Ramos (cell line): ENCODE results near the gene ATF7IP.

Source experiments
- in situ Hi-C: fragments of 300-500 bp; cut with MboI; formaldehyde crosslinking; loops from one replicate; pipeline ENCODE4 v1.14.3; 2022; ENCODE audit warnings: low sequenced_read_pairs; ENCODE audit not compliant: unreplicated experiment

Gene ATF7IP

GRCh38 chr12:14410841-14411569 lies 45.5 kb downstream of the ATF7IP start:
- in situ Hi-C loops = no loop called here

DNA sequence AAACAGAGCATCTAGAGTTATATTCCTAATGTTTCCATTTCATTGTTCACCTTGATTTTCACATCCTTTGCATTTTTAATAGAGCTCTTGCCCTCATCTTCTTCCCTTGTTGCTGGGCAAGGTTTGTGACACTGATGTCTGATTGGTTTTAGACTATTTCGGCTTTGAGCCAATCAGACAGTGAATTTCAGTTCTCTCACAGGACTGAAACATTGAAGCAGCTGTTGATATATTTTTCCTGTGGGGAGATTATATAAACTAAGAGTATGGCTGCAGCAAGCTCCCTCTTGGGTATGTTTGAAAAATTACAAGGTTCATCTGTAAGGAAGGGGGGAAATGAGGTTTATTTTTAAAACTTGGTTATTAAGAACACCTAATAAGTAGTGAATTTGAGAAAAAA lies 51.2 kb downstream of the ATF7IP start:
- in situ Hi-C loops = no loop called here

GRCh38 chr12:14417715-14418114 lies 52.2 kb downstream of the ATF7IP start:
- in situ Hi-C loops = no loop called here

DNA sequence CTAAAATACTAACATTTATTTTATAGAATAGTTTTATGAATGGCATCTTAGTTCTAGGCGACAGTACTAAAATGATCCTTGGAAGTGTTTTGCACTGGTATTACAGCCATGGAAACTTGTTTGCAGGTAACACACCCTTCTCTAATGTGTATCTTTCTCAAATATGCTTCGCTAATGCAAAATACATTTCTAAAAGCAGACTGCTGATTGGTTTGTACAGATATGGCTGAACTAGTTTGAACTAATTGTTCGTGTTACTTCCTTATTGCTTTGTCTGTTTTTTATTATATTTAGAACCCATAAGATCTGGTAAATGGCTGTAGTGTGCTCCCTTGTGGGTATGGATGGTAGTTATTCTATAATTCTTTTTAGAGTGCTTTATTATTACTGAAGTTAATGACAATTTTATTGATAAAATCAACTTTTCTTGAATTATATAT lies 53.0 kb downstream of the ATF7IP start:
- in situ Hi-C loops = no loop called here

DNA sequence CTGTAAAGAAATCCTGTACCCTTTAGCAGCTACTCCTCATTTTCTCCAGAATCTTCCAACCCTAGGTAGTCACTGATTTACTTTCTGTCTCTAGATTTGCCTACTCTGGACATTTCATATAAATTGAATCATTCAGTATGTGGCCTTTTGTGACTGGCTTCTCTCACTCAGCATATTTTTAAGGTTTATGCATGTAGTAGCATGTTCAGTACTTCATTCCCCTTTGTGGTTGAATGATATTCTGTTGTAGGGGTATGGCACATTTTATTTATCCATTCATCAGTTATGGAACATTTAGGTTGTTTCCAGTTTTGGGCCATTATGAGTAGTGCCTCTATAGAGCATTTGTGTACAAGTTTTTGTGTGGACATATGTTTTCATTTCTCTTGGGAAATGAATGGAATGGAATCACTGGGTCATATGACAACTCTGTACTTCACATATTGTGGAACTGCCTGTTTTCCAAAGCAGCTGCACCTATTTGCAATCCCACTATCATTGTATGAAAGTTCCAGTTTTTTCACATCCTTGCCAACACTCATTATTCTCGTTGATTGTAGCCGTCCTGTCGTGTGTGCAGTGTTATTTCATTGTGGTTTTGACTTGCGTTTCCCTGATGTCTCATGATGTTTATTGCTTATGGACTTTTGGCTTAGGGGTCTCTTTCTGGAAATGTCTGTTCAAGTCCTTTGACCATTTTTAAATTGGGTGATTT lies 57.2 kb downstream of the ATF7IP start:
- in situ Hi-C loops = no loop called here

GRCh38 chr12:14424545-14424944 lies 59.1 kb downstream of the ATF7IP start:
- in situ Hi-C loops = no loop called here

GRCh38 chr12:14426792-14427191 lies 61.3 kb downstream of the ATF7IP start:
- in situ Hi-C loops = no loop called here

GRCh38 chr12:14427929-14428328 lies 62.4 kb downstream of the ATF7IP start:
- in situ Hi-C loops = no loop called here

DNA sequence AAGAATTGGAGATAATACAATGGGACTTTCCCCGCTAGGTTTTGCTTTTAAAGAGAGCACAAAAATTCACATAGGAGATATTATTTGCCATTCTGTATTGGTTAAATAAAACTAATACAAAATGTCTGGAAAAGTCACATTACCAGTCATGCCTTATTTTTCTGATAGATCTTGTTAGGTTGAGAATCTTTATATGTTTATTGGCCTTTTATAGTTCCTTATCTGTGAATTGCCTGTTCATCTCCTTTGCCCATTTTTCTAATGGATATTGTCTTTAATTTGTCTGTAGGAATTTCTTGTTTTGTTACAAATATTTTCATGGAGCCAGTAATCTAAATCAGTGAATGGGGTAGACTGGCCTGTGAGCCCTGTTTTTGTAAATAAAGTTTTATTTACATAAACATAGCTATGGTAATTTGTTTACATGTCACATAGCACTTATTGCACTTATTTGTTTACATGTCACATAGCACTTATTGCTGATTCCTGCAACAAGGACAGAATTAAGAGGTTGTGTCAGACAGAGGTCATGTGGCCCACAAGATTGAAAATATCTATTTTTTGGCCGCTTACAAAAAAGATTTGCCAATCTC lies 65.0 kb downstream of the ATF7IP start:
- in situ Hi-C loops = no loop called here

- in situ Hi-C loops = no loop called here
These were observed 66.5 kb downstream of the ATF7IP start for GRCh38 chr12:14431975-14432374.

GRCh38 chr12:14435627-14436026 lies 70.1 kb downstream of the ATF7IP start:
- in situ Hi-C loops = no loop called here

DNA sequence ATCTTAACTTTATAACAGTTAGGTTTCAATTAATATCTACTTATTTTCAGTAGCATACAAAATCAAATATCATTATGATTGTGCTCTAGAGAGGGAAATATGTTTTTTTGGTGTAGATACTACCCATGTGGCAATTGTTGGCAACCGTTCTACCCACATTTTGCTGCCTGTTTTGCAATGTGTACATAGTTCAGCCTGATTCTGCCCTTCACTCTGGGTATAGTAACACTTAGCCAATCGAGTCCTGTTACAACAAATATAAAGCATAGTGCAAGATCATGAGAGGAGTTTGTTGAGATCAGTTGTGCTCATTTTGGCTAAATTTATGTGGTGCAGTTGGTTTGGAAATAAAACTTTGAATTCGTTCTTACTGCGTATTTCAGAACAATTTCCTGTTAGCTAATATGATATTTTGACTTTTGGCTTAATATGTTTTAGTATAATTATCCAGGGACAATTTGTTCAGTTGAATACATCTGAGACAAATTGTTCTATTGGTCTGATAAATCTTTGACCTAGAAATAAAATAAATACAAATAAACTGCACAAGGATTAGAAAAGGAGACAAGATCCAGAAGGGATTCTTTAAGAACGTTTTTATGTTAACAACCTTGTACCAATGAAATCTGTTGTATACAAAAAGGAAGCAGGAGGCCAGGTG lies 76.9 kb downstream of the ATF7IP start:
- in situ Hi-C loops = no loop called here

DNA sequence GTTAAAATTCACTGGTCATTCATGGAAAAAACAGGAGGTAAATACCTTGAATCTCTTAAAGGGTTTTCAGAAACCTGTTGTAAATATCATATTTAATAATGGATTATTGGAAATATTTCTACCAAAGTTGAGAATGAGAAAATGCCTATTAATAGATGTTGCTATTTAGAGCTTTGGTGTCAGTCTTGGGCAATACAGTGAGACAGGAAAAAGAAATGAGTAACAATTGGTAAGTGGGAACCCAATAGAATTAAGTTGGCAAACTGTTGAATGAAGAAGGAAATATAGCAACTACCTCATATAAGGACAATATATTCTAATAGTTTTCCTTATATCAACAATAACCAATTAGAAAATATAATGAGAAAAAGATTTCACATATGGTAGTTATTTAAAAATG lies 78.0 kb downstream of the ATF7IP start:
- in situ Hi-C loops = no loop called here

DNA sequence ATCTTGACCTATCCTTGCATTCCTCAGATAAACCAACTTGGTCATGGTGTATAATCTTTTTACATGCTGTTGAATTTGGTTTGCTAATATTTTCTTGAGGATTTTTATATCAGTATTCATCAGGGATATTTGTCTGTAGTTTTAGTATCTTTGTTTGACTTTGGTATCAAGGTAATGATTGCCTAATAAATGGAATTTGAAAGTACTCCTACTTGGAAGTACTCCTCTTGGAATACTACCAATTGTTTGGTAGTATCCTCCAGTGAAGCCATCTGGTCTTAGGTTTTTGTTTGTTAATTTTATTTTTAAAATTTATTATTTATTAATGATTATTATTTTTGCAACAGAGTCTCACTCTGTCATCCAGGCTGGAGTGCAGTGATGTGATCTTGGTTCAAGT lies 85.0 kb downstream of the ATF7IP start:
- in situ Hi-C loops = no loop called here

- in situ Hi-C loops = no loop called here
These were observed 86.9 kb downstream of the ATF7IP start for GRCh38 chr12:14452336-14452735.

DNA sequence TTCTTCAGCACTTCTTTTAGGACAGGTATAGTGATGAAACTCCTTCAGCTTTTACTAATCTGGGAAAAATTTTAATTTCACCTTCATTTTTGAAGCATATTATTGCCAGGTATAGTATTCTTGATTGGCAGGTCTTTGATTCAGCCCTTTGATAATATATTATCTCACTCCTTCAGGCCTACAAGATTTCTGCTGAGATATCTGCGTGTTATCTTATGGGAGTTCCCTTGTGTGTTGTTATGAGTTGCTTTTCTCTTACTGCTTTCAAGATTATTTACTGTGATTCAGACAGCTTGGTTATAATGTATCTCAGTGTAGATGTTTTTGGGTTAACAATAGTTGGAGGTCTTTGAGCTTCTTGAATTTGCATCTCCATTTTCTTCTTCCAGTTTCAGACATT lies 87.4 kb downstream of the ATF7IP start:
- in situ Hi-C loops = no loop called here

GRCh38 chr12:14454098-14454907 lies 88.8 kb downstream of the ATF7IP start:
- in situ Hi-C loops = no loop called here

GRCh38 chr12:14460212-14460841 lies 94.8 kb downstream of the ATF7IP start:
- in situ Hi-C loops = no loop called here

DNA sequence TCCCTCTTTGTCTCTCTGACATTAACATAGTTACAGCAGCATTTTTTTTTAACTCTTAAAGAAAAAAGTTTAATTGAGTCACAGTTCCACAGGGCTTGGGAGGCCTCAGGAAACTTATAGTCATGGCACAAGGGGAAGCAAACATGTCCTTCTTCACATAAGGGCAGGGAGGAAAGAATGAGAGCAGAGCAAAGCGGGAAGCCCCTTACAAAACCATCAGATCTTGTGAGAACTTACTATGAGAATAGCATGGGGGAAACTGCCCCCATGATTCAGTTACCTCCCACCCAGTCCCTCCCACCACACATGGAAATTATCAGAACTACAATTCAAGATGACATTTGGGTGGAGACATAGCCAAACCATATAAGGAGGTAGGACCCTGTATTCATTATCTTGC lies 106.0 kb downstream of the ATF7IP start:
- in situ Hi-C loops = no loop called here
